ENCODE measurements around the gene KCNK2.

DNA sequence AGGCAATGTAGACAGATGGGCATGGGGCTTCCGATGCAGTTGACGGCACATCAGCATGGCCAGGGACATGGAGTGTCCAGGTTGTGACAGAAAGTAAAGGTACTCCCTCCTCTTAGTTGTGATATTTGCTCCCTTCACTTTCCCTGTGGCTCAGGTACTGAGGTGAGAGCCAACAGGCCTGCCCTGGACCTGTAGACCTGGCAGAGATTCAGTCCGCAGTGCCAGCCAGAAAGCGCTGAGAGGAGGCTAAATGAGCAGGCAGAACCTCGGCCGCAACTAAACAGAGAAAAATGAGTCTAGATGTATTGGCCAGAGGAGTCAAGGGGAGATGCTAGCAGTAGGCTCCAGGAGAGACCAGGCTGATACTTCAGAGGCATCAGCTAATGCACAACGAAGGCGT lies 22.6 kb upstream of the KCNK2 start:
- TF ChIP-seq, protein P1, sequence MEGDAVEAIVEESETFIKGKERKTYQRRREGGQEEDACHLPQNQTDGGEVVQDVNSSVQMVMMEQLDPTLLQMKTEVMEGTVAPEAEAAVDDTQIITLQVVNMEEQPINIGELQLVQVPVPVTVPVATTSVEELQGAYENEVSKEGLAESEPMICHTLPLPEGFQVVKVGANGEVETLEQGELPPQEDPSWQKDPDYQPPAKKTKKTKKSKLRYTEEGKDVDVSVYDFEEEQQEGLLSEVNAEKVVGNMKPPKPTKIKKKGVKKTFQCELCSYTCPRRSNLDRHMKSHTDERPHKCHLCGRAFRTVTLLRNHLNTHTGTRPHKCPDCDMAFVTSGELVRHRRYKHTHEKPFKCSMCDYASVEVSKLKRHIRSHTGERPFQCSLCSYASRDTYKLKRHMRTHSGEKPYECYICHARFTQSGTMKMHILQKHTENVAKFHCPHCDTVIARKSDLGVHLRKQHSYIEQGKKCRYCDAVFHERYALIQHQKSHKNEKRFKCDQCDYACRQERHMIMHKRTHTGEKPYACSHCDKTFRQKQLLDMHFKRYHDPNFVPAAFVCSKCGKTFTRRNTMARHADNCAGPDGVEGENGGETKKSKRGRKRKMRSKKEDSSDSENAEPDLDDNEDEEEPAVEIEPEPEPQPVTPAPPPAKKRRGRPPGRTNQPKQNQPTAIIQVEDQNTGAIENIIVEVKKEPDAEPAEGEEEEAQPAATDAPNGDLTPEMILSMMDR (conservative IDR thresholded peaks at IDR 0.05 in 1 of 2, IDR thresholded peaks at IDR 0.05 in 1 of 2; ENCODE audit: extremely low read depth in 1 of 2, insufficient read depth in 1 of 2, low read depth in 1 of 2, low read length in 2 of 2): no peak
- no peak for TF ChIP-seq EZH2 (IDR thresholded peaks at IDR 0.05; ENCODE audit: borderline replicate concordance, low read length)

All from mammary epithelial cell (primary cell).